ENCODE measurements around the gene OSGIN1. TPM values are rescaled to one million over a fixed set of nuclear protein-coding genes. Genes with fewer than 3 reads are reported as not detected.
A peak's percentile ranks its signal among the peaks of the same experiment; 100 is the strongest.

Gene OSGIN1
- 4.7 TPM for total RNA-seq
- long read RNA-seq, partial matches to known transcripts, result 4 of 5 reads
- long read RNA-seq, other reads (novel, unspliced or antisense), result 1 of 5 reads

GRCh38 chr16:83952940-83953795 lies at the start of gene OSGIN1:
TSS of gene OSGIN1 (plus strand) at chr16:83953240. CDS start at chr16:83957672, 4,432 bp downstream.
- DNase-seq (peak; percentile 97), ATAC-seq (peak; percentile 92)
- intact Hi-C loops (cut with micrococcal nuclease), result no loop called here

GRCh38 chr16:83903751-83904150 lies 49.3 kb upstream of the OSGIN1 start:
- peak; percentile 83 for DNase-seq
- ATAC-seq, result peak; percentile 81
- intact Hi-C loops (cut with micrococcal nuclease), result no loop called here

- intact Hi-C loops (cut with micrococcal nuclease), result no loop called here
- ATAC-seq (no peak), DNase-seq (no peak)
Observed at GRCh38 chr16:83906683-83907082, 46.4 kb upstream of the OSGIN1 start.

DNA sequence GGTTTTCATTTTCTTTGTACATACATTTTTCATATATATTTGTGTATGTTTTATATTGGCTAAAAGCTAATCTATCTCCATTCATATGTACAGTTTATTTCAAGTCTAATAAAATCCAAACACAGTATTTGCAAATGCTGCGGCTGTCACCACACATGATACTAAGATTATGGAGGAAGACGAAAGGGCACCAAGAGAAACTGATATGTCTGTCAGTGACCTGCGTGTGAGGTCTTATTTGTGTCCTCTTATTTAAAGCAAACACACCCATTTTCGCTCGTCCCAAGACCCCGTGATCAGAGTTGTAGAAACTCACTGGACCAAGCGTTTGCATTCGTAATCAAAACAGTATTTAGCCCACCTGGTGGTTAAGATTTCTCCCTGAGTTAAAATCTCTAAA lies 45.9 kb upstream of the OSGIN1 start:
- no peak for DNase-seq
- intact Hi-C loops (cut with micrococcal nuclease), result no loop called here
- ATAC-seq, result no peak

- ATAC-seq (no peak), DNase-seq (no peak)
- intact Hi-C loops (cut with micrococcal nuclease), result no loop called here
Observed at GRCh38 chr16:83907631-83908250, 45.3 kb upstream of the OSGIN1 start.

DNA sequence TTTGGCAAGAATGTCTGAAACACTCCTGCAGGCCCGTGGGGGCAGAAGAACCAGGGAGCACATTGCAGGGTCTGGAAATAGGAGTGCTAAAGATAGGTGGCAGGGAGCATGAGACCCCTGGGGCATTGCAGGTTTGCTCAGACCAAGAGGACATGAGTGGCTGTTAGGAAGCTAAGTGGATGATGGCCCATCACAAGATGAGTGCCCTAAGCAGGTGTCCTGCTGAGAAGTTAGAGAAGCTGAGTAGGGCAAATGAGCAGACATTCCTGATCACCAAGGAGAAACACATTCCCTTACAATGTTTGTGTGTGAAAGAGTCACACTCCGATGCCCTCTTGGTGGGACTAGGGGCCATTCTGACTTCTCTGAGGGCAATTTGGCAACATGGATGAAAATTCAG lies 44.2 kb upstream of the OSGIN1 start:
- ATAC-seq (no peak), DNase-seq (no peak)
- intact Hi-C loops (cut with micrococcal nuclease), result no loop called here

GRCh38 chr16:83911290-83911689 lies 41.8 kb upstream of the OSGIN1 start:
- ATAC-seq (no peak), DNase-seq (no peak)
- intact Hi-C loops (cut with micrococcal nuclease), result no loop called here

- ATAC-seq (peak; percentile 81), DNase-seq (peak; percentile 59)
- intact Hi-C loops (cut with micrococcal nuclease), result no loop called here
Observed at GRCh38 chr16:83912519-83913244, 40.4 kb upstream of the OSGIN1 start.

DNA sequence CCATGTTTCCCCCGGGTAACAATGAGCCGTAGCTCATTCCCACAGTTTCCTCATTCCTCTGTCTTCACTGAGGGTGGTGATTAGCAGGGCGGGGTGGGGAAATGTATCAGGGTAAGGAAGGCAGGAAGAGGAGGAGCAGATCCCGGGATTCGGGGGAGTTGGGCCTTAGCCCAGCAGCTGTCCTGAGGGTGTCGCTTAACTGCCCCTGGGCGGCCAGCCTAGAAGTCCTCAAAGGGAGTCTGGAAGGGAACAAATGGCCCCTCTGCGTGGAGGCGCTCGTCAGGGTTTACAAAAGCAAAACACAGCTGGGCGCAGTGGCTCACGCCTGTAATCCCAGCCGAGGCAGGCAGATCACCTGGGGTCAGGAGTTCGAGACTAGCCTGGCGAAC lies 39.8 kb upstream of the OSGIN1 start:
- intact Hi-C loops (cut with micrococcal nuclease), result no loop called here
- peak; percentile 90 for DNase-seq
- ATAC-seq, result peak; percentile 92

DNA sequence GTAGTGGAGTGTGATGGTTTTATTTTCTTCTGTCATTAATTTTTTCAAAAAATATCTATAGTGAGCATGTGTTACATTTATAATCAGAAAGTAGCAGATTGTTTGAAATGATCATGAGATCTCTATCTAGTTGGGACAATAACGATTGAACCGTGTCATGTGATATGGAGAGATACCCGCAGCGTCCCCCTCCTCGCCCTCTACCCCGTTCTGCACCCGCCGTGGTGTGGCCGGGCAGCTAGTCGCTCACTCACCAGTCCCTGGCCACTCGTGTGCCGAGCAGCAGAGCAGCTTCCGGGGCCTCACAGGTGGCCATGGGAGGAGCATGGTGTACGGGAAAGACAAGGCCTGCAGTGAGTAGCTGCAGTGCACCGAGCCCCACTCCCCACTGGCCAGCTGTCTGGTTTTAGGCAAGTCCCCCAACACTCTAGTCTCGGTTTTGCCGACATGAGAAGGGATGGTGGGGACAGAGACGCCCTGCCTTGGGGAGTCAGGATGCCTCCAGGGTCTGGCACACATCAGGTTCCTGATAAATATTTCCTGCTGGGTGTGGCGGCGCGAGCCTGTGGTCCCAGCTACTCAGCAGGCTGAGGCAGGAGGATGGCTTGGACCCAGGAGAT lies 38.8 kb upstream of the OSGIN1 start:
- DNase-seq, result no peak
- ATAC-seq, result no peak
- intact Hi-C loops (cut with micrococcal nuclease), result no loop called here

DNA sequence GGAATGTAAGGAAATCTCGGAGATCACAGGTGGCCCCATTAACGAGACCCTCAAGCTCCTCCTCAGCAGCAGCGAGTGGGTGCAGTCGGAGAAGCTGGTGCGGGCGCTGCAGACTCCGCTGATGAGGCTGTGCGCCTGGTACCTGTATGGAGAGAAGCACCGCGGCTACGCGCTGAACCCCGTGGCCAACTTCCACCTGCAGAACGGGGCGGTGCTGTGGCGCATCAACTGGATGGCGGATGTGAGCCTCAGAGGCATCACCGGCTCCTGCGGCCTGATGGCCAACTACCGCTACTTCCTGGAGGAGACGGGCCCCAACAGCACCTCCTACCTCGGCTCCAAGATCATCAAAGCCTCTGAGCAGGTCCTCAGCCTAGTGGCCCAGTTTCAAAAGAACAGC lies 38.0 kb upstream of the OSGIN1 start:
- no peak for ATAC-seq
- no peak for DNase-seq
- intact Hi-C loops (cut with micrococcal nuclease), result no loop called here

- ATAC-seq (no peak), DNase-seq (no peak)
- intact Hi-C loops (cut with micrococcal nuclease), result no loop called here
Observed at GRCh38 chr16:83915491-83915890, 37.5 kb upstream of the OSGIN1 start.

- intact Hi-C loops (cut with micrococcal nuclease), result no loop called here
- no peak for ATAC-seq
Observed at GRCh38 chr16:83917152-83918120, 35.6 kb upstream of the OSGIN1 start.

DNA sequence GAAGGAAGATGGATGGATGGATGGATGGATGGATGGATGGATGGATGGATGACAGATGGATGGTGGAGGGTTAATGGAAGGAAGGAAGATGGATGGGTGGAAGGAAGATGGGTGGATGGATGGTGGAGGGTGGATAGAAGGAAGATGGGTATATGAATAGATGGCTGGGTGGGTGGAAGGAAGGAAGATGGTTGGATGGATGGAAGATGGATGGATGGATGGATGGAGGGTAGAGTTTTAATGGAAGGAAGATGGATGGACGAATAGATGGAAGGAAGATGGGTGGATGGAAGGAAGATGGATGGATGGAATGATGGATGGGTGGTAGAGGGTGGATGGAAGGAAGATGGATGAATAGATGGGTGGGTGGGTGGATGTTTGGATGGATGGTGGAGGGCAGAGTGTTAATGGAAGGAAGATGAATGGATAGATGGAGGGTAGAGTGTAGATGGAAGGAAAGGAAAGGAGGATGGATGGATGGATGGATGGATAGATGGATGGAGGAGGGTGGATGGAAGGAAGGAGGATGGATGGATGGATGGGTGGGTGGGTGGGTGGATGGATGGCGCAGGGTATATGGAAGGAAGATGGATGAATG lies 32.0 kb upstream of the OSGIN1 start:
- no peak for ATAC-seq

More at GRCh38 chr16:83917152-83918120, 35.6 kb upstream of the OSGIN1 start:
- no peak for DNase-seq

GRCh38 chr16:83923581-83924365 lies 29.3 kb upstream of the OSGIN1 start:
- DNase-seq (peak; percentile 23), ATAC-seq (no peak)
- intact Hi-C loops (cut with micrococcal nuclease), result no loop called here

More for the DNA sequence above, 32.0 kb upstream of the OSGIN1 start:
- DNase-seq, result no peak
- intact Hi-C loops (cut with micrococcal nuclease), result no loop called here

- intact Hi-C loops (cut with micrococcal nuclease), result no loop called here
- DNase-seq, result peak; percentile 13
- ATAC-seq, result no peak
Observed at GRCh38 chr16:83924686-83925085, 28.4 kb upstream of the OSGIN1 start.
